IPS-11a (cell line): ENCODE data around the gene ARHGAP26.

Experiments
- H3K4me3 ChIP-seq: one replicate; pipeline ENCODE4 v1.5.1; 2013; ENCODE audit warnings: low read depth, low read length, control low read depth

ARHGAP26 gene

GRCh38 chr5:142845954-142846398, 75.8 kb downstream of the ARHGAP26 start:
- H3K4me3 ChIP-seq: no peak overlapping the region

- H3K4me3 ChIP-seq: no peak overlapping the region
Observed at GRCh38 chr5:142846406-142846805, 76.2 kb downstream of the ARHGAP26 start.

GRCh38 chr5:142847898-142848790, 78.0 kb downstream of the ARHGAP26 start:
- no peak overlapping the region for H3K4me3 ChIP-seq

- no peak overlapping the region for H3K4me3 ChIP-seq
Observed at GRCh38 chr5:142849466-142849865, 79.3 kb downstream of the ARHGAP26 start.

GRCh38 chr5:142849880-142850279, 79.7 kb downstream of the ARHGAP26 start:
- H3K4me3 ChIP-seq: no peak overlapping the region

- no peak overlapping the region for H3K4me3 ChIP-seq
Observed at GRCh38 chr5:142851731-142852130, 81.6 kb downstream of the ARHGAP26 start.

GRCh38 chr5:142852416-142853198, 82.4 kb downstream of the ARHGAP26 start:
- H3K4me3 ChIP-seq: no peak overlapping the region

- no peak overlapping the region for H3K4me3 ChIP-seq
Observed at GRCh38 chr5:142853682-142854081, 83.5 kb downstream of the ARHGAP26 start.

GRCh38 chr5:142856269-142856782, 86.1 kb downstream of the ARHGAP26 start:
- no peak overlapping the region for H3K4me3 ChIP-seq

- no peak overlapping the region for H3K4me3 ChIP-seq
Observed at GRCh38 chr5:142857405-142857804, 87.2 kb downstream of the ARHGAP26 start.

- H3K4me3 ChIP-seq: no peak overlapping the region
Observed at GRCh38 chr5:142859037-142859436, 88.9 kb downstream of the ARHGAP26 start.

GRCh38 chr5:142860270-142860669, 90.1 kb downstream of the ARHGAP26 start:
- H3K4me3 ChIP-seq: no peak overlapping the region

GRCh38 chr5:142861011-142861410, 90.8 kb downstream of the ARHGAP26 start:
- no peak overlapping the region for H3K4me3 ChIP-seq

GRCh38 chr5:142862594-142862993, 92.4 kb downstream of the ARHGAP26 start:
- H3K4me3 ChIP-seq: no peak overlapping the region

- H3K4me3 ChIP-seq: no peak overlapping the region
Observed at GRCh38 chr5:142863856-142864255, 93.7 kb downstream of the ARHGAP26 start.

- no peak overlapping the region for H3K4me3 ChIP-seq
Observed at GRCh38 chr5:142864290-142865260, 94.4 kb downstream of the ARHGAP26 start.

GRCh38 chr5:142865631-142866030, 95.5 kb downstream of the ARHGAP26 start:
- no peak overlapping the region for H3K4me3 ChIP-seq

GRCh38 chr5:142866563-142867275, 96.5 kb downstream of the ARHGAP26 start:
- H3K4me3 ChIP-seq: no peak overlapping the region

- H3K4me3 ChIP-seq: no peak overlapping the region
Observed at GRCh38 chr5:142869886-142870285, 99.7 kb downstream of the ARHGAP26 start.
